IPS DF 4.7 (cell line): Measurements from ENCODE around the gene OR2B2.

Experiments
- DNase-seq: peaks from one replicate; pipeline ENCODE4 v3.0.0-alpha.2; 2013; ENCODE audit warnings: low spot score; ENCODE audit errors: extremely low read depth

The OR2B2 gene

DNA sequence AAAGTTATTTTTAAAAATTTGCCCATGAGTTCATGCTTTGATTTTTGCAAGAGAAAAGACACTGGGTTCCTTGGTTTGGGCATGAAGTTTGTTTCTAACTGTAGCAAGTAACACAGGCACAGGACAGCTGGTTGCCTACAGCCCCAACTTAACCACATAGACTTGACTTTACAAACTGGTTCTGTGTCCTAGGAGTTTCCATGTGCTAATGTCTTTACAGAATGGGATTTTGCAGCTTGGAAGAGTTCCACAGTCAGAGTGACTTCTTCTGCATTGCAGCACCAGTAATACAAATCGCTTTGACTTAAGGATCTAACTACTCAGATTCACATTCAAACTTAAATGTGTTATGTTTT is 44.3 kb downstream of the OR2B2 start:
- no peak for DNase-seq

DNA sequence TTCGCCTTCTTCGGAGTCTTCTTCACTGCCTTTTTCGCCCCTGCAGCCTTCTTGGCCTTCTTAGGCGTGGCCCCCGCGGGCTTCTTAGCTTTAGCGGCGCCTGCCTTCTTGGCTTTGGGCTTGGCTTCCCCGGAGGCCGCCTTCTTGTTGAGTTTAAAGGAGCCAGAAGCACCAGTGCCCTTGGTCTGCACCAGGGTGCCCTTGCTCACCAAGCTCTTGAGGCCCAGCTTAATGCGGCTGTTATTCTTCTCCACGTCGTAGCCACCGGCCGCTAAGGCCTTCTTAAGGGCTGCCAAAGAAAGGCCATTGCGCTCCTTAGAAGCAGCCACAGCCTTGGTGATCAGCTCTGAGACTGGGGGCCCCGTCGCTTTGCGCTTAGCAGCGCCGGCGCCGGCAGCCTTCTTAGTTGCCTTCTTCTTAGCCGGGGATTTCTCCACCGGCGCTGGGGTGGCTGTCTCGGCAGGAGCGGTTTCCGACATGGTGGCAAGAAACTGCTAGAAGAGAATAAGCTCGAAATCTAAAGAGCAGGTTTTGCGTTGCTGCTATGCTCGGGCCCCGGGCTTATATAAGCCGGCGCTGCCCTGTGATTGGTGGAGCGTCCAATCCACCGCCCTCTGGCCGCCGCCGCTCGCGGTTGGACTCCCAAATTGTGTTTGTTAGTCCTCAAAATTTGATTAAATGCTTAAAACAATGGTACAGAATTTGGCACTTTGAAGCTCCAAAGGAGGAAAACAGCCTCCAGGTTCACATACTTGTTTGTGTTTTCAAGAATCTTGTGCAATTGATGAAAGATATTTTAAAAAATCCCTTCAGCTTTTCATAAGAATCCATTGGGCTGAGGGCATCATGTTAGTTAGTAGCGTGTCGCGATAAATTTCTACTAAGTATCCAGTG is 44.9 kb downstream of the OR2B2 start:
- DNase-seq = no peak

DNA sequence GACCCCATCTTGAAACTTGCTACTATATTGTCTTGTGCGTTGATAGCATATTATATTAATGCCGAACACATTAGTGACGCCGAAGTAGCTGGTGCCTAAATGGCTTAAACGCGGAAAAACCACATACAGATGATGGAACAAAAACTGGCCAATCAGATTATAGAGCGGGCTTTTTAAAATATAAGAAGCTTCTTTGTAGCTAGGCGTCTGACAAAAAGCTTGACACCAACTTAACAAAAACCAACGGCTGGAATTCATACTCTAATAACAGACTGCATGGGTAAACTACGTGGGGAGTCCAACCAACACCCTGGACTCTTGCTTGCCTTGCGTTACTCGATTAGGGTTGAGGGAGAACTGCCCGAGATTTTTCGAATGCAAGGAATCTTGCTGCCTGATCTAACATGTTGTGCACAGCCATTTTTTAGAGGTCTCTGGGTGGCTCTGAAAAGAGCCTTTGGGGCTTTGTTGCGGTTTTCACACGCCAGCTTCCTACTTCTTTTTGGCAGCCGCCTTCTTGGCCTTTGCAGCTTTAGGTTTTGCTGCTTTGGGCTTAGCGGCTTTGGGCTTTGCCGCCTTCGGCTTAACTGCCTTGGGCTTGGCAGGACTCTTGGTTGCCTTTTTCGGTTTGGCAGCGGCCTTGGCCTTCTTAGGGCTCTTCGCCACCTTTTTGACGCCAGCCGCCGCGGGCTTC is 45.7 kb downstream of the OR2B2 start:
- DNase-seq = no peak

DNA sequence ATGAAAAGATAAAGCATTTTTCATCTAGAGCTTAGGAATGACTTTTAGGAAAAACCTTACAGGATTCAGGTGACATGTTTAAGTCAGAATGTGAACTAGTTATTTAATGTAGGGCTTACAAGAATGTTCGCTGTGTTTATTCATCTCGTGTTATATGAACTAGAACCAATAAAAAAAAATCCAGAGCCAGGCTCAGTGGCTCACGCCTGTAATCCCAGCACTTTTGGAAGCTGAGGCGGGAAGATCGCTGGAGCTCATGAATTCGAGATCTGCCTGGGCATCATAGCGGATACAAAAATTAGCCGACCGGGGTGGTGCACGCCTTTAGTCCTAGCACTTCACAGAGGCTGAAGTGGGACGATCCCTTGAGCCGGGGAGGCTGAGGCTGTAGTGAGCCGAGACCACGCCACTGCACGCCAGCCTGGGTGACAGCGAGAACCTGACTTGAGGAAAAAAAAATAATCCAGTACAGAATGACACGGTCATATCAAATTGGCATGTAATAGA is 46.3 kb downstream of the OR2B2 start:
- DNase-seq = no peak

DNA sequence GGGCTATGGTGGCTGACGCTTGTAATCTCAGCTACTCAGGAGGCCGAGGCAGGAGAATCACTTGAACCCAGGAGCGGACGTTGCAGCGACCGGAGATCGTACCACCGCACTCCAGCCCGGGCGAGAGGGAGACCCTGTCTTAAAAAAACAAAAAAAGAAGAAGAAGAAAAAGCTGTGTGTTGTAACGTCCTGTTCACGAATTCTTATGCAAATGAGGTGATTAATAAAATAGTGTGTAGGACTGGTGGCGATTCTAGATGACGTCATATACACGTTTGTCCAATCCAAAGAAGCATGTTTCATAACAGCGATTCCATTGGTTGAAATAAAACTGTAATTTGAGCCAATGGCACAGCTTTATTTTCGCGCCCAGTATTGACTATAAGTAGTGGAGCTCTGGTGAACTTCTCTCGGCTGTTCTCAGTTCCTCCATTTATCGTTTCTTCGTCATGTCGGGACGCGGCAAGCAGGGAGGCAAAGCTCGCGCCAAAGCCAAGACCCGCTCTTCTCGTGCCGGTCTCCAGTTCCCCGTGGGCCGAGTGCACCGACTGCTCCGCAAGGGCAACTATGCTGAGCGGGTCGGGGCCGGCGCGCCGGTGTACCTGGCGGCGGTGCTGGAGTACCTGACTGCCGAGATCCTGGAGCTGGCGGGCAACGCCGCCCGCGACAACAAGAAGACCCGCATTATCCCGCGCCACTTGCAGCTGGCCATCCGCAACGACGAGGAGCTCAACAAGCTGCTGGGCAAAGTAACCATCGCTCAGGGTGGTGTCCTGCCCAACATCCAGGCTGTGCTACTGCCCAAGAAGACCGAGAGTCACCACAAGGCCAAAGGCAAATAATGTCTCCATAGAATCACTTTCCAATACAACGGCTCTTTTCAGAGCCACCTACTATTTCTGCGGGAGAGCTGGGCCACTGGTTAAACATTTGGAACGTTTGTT is 47.0 kb downstream of the OR2B2 start:
- no peak for DNase-seq

DNA sequence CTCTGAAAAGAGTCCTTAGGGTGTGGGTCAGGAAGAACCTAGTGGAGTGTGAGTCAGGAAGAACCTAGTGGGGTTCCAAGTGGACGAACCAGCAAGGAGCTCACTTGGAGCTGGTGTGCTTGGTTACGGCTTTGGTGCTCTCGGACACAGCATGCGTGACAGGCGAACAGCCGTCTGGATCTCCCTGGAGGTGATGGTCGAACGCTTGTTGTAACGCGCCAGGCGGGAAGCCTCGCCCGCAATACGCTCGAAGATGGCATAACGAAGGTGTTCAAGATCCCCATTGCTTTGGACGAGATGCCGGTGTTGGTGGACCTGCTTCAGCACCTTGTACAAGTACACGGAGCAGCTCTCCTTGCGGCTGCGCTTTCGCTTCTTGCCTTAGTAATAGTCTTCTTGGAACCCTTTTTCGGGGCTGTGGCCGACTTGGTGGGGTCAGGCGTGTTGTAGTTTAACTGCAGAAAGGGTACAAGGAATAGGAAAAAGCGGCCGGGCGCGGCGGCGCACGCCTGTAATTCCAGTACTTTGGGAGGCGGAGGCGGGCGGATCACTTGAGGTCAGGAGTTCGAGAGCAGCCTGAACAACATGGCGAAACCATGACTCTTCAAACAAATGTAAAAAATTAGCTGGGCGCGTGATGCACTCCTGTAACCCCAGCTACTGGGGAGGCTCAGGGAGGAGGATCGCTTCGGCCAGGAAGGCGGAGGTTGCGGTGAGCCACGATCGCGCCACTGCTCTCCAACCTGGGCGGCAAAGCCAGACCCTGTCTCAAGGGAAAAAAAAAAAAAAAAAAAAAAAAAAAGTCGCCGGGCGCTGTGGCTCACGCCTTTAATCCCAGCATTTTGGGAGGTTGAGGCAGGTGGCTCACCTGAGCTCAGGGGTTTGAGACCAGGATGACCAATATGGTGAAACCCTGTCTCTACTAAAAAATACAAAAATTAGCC is 48.0 kb downstream of the OR2B2 start:
- no peak for DNase-seq

DNA sequence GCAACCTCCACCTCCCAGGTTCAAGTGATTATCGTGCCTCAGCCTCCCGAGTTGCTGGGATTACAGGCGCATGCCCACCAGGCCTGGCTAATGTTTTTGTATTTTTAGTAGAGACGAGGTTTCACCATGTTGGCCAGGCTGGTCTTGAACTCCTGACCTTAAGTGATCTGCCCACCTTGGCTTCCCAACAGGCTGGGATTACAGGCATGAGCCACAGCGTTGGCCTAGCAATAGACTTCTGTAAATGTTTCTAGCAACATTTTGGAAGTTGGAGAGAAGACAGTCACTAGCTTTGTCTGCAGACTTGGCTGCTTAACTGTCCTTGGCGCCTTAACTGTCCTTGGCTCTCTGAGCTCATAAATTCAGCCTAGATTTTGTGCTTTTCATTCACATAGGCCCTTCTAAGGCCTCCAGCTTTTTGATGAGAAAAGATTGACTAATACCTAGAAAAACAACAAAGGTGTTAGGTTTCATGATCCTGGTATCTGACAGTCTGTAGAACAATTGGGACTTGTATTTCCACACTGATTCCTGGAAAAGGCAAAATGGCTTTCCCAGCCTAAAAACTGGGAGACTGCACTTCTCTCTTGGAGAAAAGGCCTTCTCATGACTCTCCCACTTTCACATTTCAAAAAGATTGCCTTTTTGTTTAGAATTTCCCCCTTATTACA is 49.7 kb downstream of the OR2B2 start:
- DNase-seq = no peak

DNA sequence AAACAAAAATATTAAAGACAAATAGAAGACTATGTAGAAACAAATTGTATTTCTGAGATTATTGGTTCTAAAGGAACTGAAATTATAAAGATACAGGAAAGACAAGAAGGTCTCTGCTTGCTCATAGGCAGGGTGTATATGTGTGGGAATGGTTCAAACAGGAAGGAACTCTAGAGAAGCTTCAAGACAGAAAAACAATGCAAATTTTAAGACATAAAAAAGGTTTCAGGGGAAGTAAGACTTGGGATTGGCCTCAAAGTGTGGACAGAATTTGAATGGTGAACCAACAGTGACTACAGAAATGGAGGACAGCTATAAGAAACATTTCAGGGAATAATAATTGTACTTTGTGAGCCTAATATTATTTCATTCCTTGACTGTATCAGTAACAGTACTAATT is 50.3 kb downstream of the OR2B2 start:
- DNase-seq = no peak

DNA sequence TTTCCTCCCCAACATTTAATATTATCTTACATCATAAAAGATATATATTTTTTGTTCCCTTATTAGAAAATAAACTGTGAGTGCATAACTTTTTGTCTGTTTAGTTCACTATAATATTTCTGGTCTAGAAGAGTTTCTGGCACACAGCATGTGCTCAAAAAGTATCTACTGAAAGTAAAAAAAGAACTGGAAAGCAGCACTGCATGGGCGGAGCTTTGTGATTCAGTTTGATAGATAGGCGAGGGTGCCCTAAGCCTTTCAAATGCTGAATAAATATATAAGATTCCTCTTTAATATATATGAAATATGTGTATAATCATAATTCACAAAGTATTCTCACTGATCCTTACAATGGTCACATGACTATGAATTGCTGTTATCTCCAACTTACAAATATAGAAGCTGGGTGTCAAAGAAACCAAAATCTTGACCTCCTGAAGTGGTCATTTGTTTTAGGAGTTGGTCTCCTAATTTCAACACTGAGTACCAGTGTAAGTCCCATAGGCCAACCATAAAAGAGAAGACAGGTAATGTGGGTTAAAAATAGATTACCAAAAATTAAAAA is 50.8 kb downstream of the OR2B2 start:
- DNase-seq = no peak
